Measurements from ENCODE around the gene TLE7. TPM values are rescaled to one million over a fixed set of nuclear protein-coding genes. Genes with fewer than 3 reads are reported as not detected.

Gene TLE7
- total RNA-seq, 2 donors from 2014 or later = not detected

DNA sequence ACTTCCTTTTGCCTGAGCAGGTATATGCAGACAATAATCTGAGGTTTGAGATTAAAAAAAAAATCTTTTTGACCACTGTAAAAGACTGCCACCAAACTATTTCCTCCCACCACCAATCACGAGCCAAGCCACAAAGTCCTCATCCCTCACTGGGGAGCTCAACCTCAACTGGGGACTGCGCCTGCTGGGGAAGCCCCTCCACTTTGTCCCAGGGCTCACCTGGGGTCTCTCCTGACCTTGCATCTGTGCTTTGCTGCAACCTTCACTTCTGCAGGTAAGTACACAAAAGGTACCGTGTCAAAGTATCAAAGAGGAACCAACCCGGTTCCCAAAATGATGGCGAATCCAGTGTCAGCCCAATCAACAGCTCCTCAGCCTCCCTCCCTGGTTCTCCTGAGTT lies 35.5 kb downstream of the TLE7 start:
- H3K4me3 ChIP-seq = no peak overlapping the region
- 59 to 60% methylated on average over 5 of the region's 5 CpGs for WGBS, 2 donors
- DNase-seq (no peak), ATAC-seq (no peak)
- intact Hi-C loops (cut with DNase I) = no loop called here
- peaks cover 4% of the 10 kb centered on the region for H3K4me1 ChIP-seq
- H3K36me3 ChIP-seq (replicated peaks in 1 of 2; ENCODE audit: insufficient read depth in 1 of 2, low read depth in 2 of 2) = no peaks in the 10 kb centered on the region
- no peak overlapping the region for H3K27ac ChIP-seq
- TF ChIP-seq POLR2A (IDR thresholded peaks at IDR 0.05) = no peak
- TF ChIP-seq, protein P1, sequence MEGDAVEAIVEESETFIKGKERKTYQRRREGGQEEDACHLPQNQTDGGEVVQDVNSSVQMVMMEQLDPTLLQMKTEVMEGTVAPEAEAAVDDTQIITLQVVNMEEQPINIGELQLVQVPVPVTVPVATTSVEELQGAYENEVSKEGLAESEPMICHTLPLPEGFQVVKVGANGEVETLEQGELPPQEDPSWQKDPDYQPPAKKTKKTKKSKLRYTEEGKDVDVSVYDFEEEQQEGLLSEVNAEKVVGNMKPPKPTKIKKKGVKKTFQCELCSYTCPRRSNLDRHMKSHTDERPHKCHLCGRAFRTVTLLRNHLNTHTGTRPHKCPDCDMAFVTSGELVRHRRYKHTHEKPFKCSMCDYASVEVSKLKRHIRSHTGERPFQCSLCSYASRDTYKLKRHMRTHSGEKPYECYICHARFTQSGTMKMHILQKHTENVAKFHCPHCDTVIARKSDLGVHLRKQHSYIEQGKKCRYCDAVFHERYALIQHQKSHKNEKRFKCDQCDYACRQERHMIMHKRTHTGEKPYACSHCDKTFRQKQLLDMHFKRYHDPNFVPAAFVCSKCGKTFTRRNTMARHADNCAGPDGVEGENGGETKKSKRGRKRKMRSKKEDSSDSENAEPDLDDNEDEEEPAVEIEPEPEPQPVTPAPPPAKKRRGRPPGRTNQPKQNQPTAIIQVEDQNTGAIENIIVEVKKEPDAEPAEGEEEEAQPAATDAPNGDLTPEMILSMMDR (IDR thresholded peaks at IDR 0.05) = no peak
- no peaks in the 10 kb centered on the region for H3K9me3 ChIP-seq
- no peaks in the 10 kb centered on the region for H3K27me3 ChIP-seq

DNA sequence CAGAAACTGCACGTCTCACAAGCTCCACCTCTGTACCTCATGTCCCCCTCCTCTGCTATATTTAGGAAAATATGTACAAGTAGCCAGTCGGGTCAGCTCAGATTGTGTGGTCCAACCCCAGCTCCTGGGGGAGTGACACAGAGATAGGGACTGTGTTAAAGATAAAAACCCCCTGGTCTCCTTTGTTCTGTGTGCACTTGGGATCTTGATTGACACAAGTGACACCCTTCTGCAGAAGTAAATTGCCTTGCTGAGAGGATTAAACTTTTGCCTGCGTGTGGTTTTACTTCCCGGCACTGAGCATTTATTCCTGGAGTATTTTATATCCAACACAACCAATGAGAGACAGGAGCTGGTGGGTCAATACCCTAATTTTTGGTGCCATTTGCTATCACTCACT lies 37.5 kb downstream of the TLE7 start:
- intact Hi-C loops (cut with DNase I) = no loop called here
- 55 to 70% methylated on average over 4 of the region's 4 CpGs for WGBS, 2 donors

GRCh38 chr16:71402674-71403073 lies 39.2 kb downstream of the TLE7 start:
- Histone ChIP-seq H3K27ac (no peak overlapping the region), H3K4me3 (no peak overlapping the region), H3K9me3 (no peaks in the 10 kb centered on the region), H3K4me1 (no peaks in the 10 kb centered on the region), H3K27me3 (no peaks in the 10 kb centered on the region), H3K36me3 (replicated peaks in 1 of 2; ENCODE audit: insufficient read depth in 1 of 2, low read depth in 2 of 2) (no peaks in the 10 kb centered on the region)
- WGBS, 2 donors = 63 to 65% methylated on average over 11 of the region's 11 CpGs
- intact Hi-C loops (cut with DNase I) = no loop called here
- DNase-seq (no peak), ATAC-seq (no peak)
- TF ChIP-seq, protein P1 (IDR thresholded peaks at IDR 0.05) = no peak
- TF ChIP-seq POLR2A (IDR thresholded peaks at IDR 0.05) = no peak

More for the DNA sequence above, 37.5 kb downstream of the TLE7 start:
- ATAC-seq (no peak), DNase-seq (no peak)
- H3K4me3 ChIP-seq = no peak overlapping the region
- no peaks in the 10 kb centered on the region for H3K27me3 ChIP-seq
- no peaks in the 10 kb centered on the region for H3K36me3 ChIP-seq (replicated peaks in 1 of 2; ENCODE audit: insufficient read depth in 1 of 2, low read depth in 2 of 2)
- H3K9me3 ChIP-seq = no peaks in the 10 kb centered on the region
- TF ChIP-seq POLR2A (IDR thresholded peaks at IDR 0.05) = no peak
- TF ChIP-seq, protein P1 (IDR thresholded peaks at IDR 0.05) = no peak
- peaks cover 4% of the 10 kb centered on the region for H3K4me1 ChIP-seq
- H3K27ac ChIP-seq = no peak overlapping the region

DNA sequence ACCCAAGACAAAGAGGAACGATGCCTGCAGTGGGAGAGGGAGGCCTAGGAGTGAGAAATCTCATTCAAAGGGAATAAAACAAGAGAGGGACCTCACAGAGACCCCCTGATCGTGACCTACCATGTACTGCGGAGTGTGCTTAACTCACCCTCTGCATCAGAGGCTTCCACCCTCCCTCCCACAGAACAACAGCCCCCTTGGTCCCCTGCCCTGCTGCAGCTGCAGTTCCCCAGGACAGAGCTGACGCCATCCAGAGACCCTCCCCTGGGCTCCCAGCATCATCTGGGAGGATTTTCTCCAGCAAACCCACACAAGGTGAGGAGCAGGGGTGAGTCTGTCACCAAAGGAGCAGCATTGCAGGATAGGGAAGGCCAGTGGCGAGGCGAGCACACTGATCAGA lies 39.8 kb downstream of the TLE7 start:
- 64 to 68% methylated on average over 6 of the region's 6 CpGs for WGBS, 2 donors
- intact Hi-C loops (cut with DNase I) = no loop called here
- TF ChIP-seq, protein P1 (IDR thresholded peaks at IDR 0.05) = no peak
- no peak for TF ChIP-seq POLR2A (IDR thresholded peaks at IDR 0.05)
- H3K4me1 ChIP-seq = no peaks in the 10 kb centered on the region
- no peak for DNase-seq
- H3K27ac ChIP-seq = no peak overlapping the region
- no peaks in the 10 kb centered on the region for H3K36me3 ChIP-seq (replicated peaks in 1 of 2; ENCODE audit: insufficient read depth in 1 of 2, low read depth in 2 of 2)
- H3K9me3 ChIP-seq = no peaks in the 10 kb centered on the region
- H3K4me3 ChIP-seq = no peak overlapping the region
- no peak for ATAC-seq
- no peaks in the 10 kb centered on the region for H3K27me3 ChIP-seq

DNA sequence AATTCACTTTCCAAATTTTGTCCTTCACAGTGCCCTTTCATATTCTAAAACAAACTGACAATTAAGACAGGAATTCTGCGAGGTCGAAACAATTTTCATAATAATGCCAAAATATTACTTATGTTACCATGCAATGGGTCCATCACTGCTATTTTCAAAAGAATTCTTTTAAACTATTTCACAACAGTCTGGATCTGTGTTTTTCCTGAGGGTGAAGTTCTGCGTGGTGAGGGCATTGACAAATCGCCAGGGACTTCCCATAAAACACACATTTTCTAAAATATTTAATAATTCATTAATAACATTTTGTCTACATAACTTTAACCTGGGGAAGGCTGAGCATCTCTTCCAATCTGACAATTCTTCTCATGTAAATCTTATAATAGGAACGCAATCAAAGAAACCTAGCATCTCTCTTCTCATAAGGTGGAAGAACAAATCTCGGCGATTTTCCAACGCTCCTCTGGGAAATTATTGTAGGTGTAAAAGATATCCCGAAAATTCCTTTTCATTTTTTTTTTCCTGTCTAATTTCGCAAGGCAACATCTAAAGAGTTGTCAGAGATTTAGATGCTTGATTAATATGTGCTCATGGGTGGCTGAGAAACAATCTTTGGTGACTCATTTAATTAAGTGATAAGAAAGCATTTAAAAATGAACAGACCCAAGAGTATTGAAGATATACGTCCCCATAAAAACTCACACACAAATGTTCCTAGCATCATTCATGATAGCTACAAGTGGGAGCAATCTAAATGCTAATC lies 41.9 kb downstream of the TLE7 start:
- Histone ChIP-seq H3K27me3 (no peaks in the 10 kb centered on the region), H3K4me1 (no peaks in the 10 kb centered on the region), H3K9me3 (no peaks in the 10 kb centered on the region), H3K36me3 (replicated peaks in 1 of 2; ENCODE audit: insufficient read depth in 1 of 2, low read depth in 2 of 2) (no peaks in the 10 kb centered on the region), H3K4me3 (no peak overlapping the region), H3K27ac (no peak overlapping the region)
- no peak for DNase-seq
- intact Hi-C loops (cut with DNase I) = no loop called here
- no peak for TF ChIP-seq POLR2A (IDR thresholded peaks at IDR 0.05)
- TF ChIP-seq, protein P1 (IDR thresholded peaks at IDR 0.05) = no peak
- 68 to 71% methylated on average over 11 of the region's 11 CpGs for WGBS, 2 donors
- no peak for ATAC-seq
